Mononuclear cell (primary cell): ENCODE results near the gene CHD9NB. TPM values are rescaled to one million over a fixed set of nuclear protein-coding genes. Genes with fewer than 3 reads are reported as not detected.

Experiments
- H3K27me3 ChIP-seq: 2 replicates; pipeline ENCODE4 v1.6.0; 2011; ENCODE audit warnings: low read length, control low read depth; ENCODE audit not compliant: insufficient read depth
- H3K4me1 ChIP-seq: 2 replicates; pipeline ENCODE4 v1.5.1; 2011; ENCODE audit warnings: mild to moderate bottlenecking, low read length, control low read depth; ENCODE audit not compliant: insufficient read depth
- H3K4me3 ChIP-seq: 2 replicates; pipeline ENCODE4 v1.5.1; 2011; ENCODE audit warnings: mild to moderate bottlenecking, low read length, moderate library complexity
- H3K9me3 ChIP-seq: 2 replicates; pipeline ENCODE4 v1.5.1; 2011; ENCODE audit warnings: low read depth, mild to moderate bottlenecking, control low read depth, low read length
- total RNA-seq: library from RNA; depleted of rRNA; stranded (reverse); fragments of >200 nt; gene quantifications from one replicate; pipeline ENCODE4 v1.2.3, GENCODE V29; 2012

CHD9NB gene
- total RNA-seq, result not detected

DNA sequence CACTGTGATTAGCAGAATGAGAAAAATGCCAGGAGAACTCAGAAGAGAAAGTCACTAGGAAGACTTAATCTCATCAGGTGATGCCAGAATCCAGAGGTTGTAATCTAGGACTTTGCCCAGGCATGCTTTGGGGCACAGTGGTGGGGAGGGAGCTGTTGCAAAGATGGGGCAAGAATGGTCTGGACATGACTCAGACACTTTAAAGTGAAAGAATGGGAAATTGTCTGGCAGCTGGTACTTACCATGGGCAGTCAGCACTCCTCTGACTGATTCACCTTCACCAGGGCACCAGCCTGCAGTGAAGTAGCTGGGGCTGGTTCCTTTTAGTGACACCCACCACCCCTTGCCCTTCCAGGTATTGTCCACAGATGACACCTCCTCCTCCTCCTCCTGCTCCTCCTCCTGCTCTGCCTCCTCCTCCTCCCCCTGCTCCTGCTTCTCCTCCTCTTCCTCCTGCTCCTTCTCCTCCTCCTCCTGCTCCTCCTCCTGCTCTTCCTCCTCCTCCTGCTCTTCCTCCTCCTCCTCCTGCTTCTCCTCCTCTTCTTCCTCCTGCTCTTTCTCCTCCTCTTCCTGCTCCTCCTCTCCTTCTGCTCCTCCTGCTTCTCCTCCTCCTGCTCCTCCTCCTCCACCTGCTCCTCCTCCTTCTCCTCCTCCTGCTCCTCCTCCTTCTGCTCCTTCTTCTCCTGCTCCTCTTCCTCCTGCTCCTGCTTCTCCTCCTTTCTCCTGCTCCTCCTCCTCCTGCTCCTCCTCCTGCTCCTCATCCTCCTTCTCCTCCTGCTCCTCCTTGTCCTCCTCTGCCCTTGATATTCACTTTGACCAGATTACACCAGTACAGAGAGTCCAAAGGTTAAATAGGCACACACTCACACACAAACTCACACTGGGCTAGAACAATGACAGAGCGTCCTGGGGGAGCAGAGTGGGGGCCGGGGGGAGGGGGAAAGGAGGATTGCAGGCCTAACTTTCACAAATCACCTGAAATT, at the start of gene CHD9NB:
TSS of gene CHD9NB (minus strand) at position 379 of the 983 bp plus-strand sequence. CDS start 8,739 bp downstream, outside the sequence.
- H3K4me3 ChIP-seq, result no peak within 1 kb of the TSS
- peaks cover 37% of the 10 kb centered on the region for H3K4me1 ChIP-seq
- no peaks in the 10 kb centered on the region for H3K27me3 ChIP-seq
- no peaks in the 10 kb centered on the region for H3K9me3 ChIP-seq

DNA sequence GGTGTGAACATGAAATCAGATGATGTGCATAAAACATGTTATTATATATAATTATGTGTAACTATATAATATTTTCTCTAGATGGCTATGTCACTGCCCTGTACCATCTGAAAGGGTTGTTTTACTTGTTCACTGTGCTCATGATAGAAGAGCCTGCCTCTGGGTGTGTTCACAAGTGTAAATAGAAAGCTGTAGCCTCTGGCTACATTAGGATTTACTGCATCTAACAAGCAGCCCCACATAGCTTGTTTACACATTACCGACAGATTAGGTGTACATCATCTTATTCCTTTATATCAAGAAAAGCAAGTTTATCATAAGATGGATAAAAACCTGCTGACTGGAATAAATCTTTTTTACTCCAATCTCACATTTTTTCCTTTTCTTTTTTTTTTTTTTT, 48.2 kb upstream of the CHD9NB start:
- no peaks in the 10 kb centered on the region for H3K27me3 ChIP-seq
- H3K9me3 ChIP-seq, result no peaks in the 10 kb centered on the region
- peaks cover 42% of the 10 kb centered on the region for H3K4me1 ChIP-seq
- H3K4me3 ChIP-seq, result no peak overlapping the region

DNA sequence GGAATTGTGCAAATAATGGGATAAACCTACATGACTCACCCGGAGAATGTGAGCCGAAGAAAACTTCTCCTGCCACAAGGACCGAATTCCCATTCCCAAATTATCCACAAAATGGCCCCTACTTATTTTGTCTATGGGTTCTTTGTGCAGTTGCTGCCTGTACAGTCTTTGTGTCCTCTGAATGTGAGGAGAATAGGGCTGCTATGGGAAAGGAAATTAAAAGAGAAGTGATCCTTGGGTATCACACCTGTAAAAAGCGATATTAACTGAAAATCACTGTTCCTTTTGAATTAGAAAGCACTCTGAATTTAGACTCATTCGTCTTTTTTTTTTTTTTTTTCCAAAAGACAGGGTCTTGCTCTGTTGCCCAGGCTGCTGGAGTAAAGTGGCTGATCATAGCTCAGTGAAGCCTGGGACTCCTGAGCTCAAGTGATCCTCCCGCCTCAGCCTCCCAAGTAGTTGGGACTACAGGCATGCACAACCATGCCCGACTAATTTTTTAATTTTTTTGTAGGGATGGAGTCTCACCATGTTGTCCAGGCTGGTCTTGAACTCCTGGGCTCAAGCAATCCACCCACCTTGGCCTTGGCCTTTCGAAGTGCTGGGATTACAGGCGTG, 47.5 kb upstream of the CHD9NB start:
- peaks cover 42% of the 10 kb centered on the region for H3K4me1 ChIP-seq
- no peaks in the 10 kb centered on the region for H3K27me3 ChIP-seq
- peak overlapping the region; percentile 43 for H3K4me3 ChIP-seq

DNA sequence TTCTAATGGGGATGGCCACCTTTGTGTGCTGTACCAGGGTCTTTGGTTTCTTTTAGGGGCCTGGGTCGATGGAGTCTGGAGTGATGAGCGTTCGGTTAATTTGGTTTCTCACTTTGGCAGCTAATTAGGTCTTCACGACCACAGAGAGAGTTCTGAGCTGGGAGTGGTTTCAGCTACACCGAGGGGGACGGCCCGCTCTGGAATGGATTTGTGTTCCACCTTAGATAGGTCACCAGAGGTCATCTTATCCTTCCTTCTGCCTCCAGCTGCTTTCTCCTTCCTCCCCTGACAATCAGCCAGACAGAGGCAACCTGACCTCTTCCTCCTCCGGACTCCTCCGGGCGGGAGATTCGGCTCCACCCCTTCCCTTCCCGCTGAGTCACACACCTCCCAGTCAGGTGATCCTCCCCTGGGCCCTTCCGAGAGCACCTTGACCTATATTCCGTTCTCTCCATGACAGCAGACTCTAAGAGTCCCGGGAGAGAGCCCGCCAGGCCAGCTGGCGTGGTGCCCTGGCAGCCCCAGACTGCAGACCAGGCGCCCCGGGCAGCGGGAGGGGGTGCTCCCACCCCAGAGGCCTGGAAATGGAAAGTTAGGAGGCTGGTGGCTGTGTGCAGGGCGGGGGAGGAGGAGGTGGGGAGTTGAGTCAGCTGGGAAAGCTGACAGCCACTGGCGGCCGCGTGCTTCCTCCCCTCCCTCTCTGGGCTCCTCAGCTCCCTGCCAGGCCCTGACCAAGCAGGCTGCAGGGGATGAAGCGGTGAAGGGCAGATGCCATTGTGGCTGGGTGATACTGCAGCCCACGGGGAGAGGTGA, 46.8 kb upstream of the CHD9NB start:
- H3K27me3 ChIP-seq, result no peaks in the 10 kb centered on the region
- no peaks in the 10 kb centered on the region for H3K9me3 ChIP-seq
- peak overlapping the region; percentile 43 for H3K4me3 ChIP-seq
- peaks cover 48% of the 10 kb centered on the region for H3K4me1 ChIP-seq

More for the DNA sequence above, 47.5 kb upstream of the CHD9NB start:
- no peaks in the 10 kb centered on the region for H3K9me3 ChIP-seq

DNA sequence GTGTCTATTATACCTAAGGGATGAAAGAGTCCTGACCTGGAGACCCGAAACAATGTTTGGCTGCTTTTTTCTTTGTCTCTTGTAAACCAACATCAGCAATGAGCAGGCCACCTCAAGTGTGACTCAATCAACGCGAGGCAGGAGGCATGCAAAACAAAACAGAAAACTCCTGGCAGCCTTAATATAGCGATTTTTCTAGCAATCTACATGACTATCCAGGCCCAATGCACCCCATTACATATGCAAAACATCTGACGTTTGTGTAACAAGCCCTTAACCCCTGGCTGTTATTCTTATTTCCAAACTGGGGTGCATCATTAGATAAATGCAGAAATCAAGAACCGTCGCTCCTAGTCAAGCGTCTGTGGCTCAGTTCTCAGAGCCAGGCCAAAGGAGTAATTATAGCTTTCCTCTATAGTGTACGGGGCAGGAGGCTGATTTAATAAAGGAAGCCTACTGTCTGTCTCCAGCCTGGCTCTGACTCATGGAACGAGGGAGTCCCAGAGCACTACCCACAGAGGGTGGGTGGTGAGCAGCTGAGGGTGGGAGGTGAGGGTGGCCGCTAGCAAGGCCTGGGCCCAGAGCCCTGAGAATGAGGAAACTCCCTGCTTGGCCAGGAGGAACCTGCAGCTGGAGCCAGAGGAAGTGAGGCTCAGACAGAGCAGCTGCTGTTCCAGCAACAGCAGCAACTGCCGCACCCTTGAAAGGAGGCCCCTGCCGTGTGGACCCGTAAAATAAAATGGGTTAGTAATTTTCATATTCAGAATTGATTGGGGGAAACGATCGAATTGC, 46.0 kb upstream of the CHD9NB start:
- Histone ChIP-seq H3K27me3 (no peaks in the 10 kb centered on the region), H3K4me3 (peak overlapping the region; percentile 43), H3K9me3 (no peaks in the 10 kb centered on the region), H3K4me1 (peaks cover 56% of the 10 kb centered on the region)

DNA sequence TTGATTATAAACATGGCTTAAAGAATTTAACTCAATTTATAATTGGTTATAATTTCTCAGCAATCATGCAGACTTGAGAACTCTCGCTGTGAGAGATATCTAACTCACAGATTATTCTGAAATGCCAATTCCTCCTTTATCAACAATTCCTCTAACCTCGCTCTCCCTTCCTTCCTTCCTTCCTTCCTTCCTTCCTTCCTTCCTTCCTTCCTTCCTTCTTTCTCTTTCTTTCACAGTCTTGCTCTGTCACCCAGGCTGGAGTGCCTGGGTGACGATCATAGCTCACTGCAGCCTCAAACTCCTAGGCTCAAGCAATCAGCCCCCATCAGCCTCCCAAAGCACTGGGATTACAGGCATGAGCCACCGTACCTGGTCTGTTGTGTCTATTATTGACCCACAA, 44.5 kb upstream of the CHD9NB start:
- Histone ChIP-seq H3K9me3 (no peaks in the 10 kb centered on the region), H3K4me1 (peaks cover 71% of the 10 kb centered on the region)

DNA sequence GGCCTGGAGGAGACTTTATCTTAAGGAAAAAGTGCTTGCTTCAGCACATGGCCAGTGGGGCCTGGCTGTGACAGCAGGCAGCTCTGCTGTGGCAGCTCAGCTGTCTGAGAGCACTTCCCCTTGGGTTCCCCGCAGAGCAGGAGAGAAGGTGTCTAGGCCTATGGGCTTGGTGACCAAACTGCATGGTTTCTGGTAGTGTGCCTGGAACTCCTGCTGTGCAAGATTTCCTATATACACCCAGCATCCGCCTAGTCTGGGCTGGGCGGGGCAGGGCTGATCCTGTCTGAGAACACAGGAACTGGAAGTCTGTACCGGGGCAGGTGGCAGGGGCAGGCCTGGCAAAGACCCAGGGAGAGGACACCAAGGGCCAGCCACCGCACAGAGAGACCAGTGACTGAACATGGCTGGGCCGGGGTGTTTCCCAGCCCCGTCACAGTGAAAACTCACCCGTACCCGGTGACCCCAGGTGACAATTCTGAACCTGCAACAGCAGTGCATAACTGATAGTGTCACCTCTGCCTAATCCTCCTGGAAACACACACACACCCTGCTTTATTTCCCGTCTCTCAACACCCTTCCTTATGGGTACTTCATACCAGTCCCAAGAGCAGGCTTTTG, 41.4 kb upstream of the CHD9NB start:
- Histone ChIP-seq H3K4me3 (no peak overlapping the region), H3K27me3 (no peaks in the 10 kb centered on the region), H3K4me1 (peaks cover 82% of the 10 kb centered on the region), H3K9me3 (no peaks in the 10 kb centered on the region)

More for the DNA sequence above, 44.5 kb upstream of the CHD9NB start:
- no peaks in the 10 kb centered on the region for H3K27me3 ChIP-seq
- no peak overlapping the region for H3K4me3 ChIP-seq

DNA sequence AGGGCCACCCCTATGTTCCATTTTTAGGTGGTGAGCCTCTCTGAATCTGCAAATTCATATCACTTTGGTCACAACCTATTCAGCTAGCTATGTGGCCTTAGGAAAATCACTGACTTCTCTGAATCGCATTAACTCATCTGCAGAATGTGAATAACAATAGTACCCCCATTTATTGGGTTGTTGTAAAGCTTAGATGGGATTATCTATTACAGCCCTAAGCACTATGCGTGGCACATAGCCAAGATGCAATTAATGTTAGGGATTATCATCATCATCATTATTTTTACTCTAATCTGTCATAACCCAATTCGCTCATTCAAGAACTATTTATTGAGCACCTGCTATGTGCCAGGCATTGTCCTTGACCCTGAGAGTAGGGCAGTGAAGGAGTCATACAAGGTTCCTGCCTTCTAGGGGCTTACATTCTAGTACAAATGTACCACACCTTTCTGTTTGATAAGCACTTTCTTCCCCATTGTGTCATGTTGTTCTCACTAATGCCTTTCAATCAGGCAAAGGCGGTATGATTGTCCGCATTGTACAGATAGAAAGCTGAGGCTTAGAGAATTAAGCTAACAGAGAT, 40.6 kb upstream of the CHD9NB start:
- Histone ChIP-seq H3K4me1 (peaks cover 73% of the 10 kb centered on the region), H3K4me3 (no peak overlapping the region), H3K27me3 (no peaks in the 10 kb centered on the region), H3K9me3 (no peaks in the 10 kb centered on the region)

DNA sequence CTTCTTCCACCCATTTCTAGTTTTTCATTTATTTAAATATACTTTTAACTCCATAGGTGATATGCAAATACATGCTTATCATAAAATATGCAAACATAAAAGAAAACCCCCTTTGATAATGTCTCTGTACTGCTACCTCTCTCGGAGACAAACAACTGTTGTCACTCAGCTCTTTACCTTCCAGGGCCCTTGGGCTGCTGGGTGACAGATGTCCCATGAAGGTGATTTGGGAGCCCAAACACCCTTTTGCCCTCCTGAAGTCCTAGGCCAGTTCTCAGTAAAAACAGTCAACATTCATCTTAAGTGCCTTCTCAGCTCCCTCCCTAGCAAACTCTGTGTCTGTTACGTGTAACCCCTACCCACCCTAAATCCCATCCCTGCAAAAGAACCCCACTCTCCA, 39.6 kb upstream of the CHD9NB start:
- no peak overlapping the region for H3K4me3 ChIP-seq
- H3K4me1 ChIP-seq, result peaks cover 64% of the 10 kb centered on the region
- no peaks in the 10 kb centered on the region for H3K9me3 ChIP-seq
- H3K27me3 ChIP-seq, result no peaks in the 10 kb centered on the region

DNA sequence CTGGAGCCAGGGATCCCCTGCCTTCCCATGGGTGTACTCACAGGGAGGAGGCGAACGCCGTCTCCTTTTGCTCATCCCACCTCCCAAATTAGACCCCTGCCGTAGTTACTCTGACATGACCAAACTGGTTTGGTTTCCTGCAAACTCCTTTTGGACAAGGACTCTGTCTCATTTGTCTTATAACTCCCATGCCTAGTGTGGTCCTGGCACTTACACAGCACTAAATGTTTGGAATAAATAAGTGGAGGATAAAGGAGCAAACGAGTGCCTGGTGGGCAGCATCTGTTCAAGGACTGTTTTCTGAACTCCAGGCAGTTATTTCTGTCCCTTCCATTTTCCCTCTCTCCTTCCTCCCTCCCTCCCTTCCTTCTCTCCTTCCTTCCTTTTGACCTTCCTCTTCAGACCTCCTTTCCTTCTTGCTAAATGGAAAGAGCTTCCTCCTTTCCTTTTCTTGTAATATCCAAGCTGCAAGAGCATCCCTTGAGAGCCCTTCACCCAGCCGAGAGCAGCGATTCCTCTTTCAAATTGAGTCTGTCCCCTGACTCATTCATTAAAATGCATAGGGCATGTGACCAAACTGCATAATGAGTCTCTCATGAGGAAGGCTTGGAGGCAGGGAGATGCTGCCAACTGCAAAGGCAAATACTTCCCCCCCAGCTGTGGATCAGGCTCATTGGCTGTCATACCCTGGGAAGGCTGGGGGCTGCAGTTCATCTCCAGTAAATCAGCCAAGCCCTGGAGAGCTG, 38.9 kb upstream of the CHD9NB start:
- Histone ChIP-seq H3K27me3 (no peaks in the 10 kb centered on the region), H3K4me1 (peaks cover 57% of the 10 kb centered on the region), H3K9me3 (no peaks in the 10 kb centered on the region), H3K4me3 (no peak overlapping the region)

DNA sequence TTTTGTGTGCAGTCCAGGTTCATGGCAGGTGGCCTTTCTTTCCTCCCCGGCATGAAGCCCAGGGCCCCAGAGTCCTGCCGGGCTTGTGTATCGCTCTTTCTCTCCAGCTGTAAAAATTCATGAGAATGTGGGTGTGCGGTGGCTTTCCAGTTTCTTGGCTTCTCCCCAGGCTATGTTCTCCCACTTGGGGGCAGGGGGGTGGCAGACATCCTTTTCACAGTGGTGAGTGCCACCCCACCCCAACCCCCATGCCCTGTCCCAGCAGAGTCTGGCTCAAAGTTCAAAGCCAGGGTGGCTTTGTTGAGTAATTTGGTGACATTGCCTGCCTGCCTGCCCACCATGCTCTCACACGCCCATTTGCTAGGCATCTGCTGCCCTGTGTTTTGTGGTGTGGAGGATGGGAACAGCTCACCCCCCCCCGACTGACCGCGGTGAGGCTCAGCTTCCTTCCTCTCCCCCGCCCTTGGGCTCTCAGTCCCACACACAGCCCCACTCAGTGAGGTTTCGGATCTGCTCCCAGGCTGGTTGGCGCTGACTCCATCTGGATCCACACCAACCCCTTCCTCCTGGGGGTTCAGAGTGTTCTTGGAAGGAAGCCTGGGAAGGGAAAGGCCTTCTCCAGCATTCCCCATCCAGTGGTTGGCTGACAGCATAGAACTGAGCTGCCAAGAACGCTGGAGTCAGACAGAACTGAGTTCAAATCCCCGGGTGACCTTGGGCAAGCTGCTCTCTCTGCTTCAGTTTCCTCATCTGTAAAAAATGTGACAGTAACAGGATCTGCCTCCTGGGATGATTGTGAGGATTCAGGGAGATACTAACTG, 38.1 kb upstream of the CHD9NB start:
- Histone ChIP-seq H3K4me1 (peaks cover 55% of the 10 kb centered on the region), H3K9me3 (no peaks in the 10 kb centered on the region), H3K4me3 (no peak overlapping the region), H3K27me3 (no peaks in the 10 kb centered on the region)

DNA sequence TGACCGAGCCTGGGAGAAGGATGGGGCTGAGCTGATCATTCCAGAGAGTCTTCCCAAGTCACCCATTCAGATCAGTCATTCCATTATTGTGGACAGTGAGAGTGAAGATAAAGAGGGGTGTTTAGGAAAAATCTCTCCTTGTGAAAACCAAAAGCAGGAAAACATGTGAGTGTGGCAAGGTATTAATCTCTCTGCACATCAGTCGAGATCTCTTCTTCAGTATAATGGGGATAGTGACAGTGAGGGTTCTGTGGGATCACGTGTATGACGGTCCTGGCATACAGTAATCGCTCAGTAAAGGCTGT, 37.5 kb upstream of the CHD9NB start:
- peaks cover 60% of the 10 kb centered on the region for H3K4me1 ChIP-seq
- no peak overlapping the region for H3K4me3 ChIP-seq
- no peaks in the 10 kb centered on the region for H3K9me3 ChIP-seq
- H3K27me3 ChIP-seq, result no peaks in the 10 kb centered on the region
